Coronary artery (tissue), 2 donors: ENCODE results near the gene EDA2R.

Source experiments
- DNase-seq: peaks from one replicate; pipeline ENCODE4 v3.0.0-alpha.2; 2017; ENCODE audit warnings: low spot score
- H3K27ac ChIP-seq, 2 donors: fragments of 200-600 bp; sonication (generic); one replicate each; pipeline ENCODE4 v1.5.1; 2016 to 2019
- H3K4me3 ChIP-seq: fragments of 200-600 bp; sonication (generic); 2 replicates; pipeline ENCODE4 v1.5.1; 2016; ENCODE audit warnings: mild to moderate bottlenecking, moderate library complexity
- TF ChIP-seq, protein P1 (sequence below): fragments of 200-600 bp; sonication (generic); IDR thresholded peaks from one replicate; pipeline ENCODE4 v1.5.1; 2019; ENCODE audit warnings: antibody characterized with exemption

The EDA2R gene

DNA sequence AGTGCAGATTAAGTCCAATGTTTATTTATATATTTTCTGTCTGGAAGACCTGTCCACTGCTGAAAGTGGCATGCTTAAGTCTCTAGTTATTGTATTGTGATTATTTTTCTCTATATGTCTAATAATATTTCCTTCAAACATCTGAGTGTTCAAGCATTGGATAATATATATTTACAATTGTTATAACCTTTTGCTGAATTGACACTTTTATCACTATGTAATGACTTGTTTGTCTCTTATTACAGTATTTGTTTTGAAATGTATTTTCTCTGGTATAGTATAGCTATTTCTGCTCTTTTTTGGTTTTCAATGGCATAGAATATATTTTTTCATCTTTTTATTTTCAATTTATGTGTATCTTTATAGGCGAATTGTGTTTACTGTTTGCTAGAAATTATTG lies 59.7 kb downstream of the EDA2R start:
- H3K27ac ChIP-seq, result no peak overlapping the region
- DNase-seq, result no peak
- no peak overlapping the region for H3K4me3 ChIP-seq
- TF ChIP-seq, protein P1, sequence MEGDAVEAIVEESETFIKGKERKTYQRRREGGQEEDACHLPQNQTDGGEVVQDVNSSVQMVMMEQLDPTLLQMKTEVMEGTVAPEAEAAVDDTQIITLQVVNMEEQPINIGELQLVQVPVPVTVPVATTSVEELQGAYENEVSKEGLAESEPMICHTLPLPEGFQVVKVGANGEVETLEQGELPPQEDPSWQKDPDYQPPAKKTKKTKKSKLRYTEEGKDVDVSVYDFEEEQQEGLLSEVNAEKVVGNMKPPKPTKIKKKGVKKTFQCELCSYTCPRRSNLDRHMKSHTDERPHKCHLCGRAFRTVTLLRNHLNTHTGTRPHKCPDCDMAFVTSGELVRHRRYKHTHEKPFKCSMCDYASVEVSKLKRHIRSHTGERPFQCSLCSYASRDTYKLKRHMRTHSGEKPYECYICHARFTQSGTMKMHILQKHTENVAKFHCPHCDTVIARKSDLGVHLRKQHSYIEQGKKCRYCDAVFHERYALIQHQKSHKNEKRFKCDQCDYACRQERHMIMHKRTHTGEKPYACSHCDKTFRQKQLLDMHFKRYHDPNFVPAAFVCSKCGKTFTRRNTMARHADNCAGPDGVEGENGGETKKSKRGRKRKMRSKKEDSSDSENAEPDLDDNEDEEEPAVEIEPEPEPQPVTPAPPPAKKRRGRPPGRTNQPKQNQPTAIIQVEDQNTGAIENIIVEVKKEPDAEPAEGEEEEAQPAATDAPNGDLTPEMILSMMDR, result no peak

DNA sequence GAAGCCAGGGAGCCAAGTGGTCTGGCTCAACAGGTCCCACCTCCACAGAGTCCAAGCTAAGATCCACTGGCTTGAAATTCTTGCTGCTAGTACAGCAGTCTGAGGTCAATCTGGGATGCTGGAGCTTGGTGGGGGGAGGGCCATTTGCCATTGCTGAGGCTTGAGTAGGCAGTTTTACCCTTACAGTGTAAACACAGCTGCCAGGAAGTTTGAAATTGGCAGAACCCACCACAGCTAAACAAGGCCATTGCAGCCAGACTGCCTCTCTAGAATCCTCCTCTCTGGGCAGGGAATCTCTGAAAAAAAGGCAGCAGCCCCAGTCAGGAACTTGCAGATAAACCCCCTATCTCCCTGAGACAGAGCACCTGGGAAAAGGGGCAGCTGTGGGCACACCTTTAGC lies 84.9 kb downstream of the EDA2R start:
- DNase-seq, result peak; percentile 50
- Histone ChIP-seq H3K27ac (no peak overlapping the region), H3K4me3 (no peak overlapping the region)
- TF ChIP-seq, protein P1, result no peak

DNA sequence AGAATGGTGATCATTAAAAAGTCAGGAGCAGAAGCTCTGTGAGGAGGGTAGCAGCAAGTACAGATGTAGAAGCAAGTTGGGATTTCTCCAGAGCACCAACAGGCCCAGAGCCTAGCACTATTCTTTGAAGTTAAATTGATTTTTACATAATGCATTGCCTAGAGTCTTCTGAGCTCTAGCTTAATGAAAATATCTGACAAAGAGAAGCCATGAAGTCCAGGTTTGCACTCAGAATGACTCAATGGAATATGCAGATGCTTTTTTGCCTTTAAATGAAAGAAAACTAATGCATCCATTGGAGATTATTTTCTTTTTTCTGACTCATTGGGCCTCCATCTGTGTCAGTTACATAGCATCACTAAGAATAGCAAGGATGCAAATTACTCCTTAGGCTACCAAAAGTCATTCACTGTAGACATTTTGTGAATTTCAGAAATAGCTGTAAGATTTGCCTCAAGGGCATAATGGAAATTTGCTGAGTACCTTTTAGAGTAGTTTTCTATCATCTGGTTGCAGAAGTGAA lies 91.0 kb downstream of the EDA2R start:
- Histone ChIP-seq H3K27ac (no peak overlapping the region), H3K4me3 (no peak overlapping the region)
- TF ChIP-seq, protein P1, result no peak
- DNase-seq, result no peak
